ENCODE results near the gene HSBP1.

DNA sequence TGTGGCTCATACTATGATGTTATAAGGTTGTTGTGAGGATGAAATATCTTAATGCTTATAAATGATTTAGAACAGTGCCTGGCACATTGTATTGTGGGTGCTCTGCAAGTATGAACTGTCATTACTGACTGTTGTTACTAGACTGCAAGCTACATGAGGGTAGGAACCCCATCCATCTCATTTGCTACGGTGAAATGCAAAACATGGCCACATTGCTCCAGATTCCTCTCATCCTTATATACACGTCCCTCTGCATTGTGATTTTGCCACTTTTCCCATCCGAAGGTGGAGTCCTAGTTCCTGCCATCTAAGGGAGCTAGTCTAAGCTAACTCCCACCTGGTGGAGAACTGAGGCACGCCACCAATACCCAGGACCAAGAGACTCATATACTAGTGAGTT is 29.8 kb downstream of the HSBP1 start:
- TF ChIP-seq BACH2 (CRISPR knock-in tag; IDR thresholded peaks at IDR 0.05; ENCODE audit: borderline replicate concordance) = no peak
- TF ChIP-seq PATZ1 (CRISPR knock-in tag; IDR thresholded peaks at IDR 0.05; ENCODE audit: borderline replicate concordance) = no peak
- TF ChIP-seq CREB5 (CRISPR knock-in tag; IDR thresholded peaks at IDR 0.05; ENCODE audit: low read depth) = no peak

All from SK-N-SH treated with all-trans-retinoic acid at 6 μM for 48 hours (cell line).